Heart left ventricle (tissue), 16 donors: ENCODE results near the gene RHOT1. TPM values are rescaled to one million over a fixed set of nuclear protein-coding genes. Genes with fewer than 3 reads are reported as not detected.
"Not testable (repeated sequence)": the region's sequence is repeated elsewhere in the genome, so short reads cannot be mapped to it uniquely, and the experiment has no call there.

ENCODE experiments used
- ATAC-seq, 4 donors: fragments of 200-7000 bp; cut with Tn5 transposase; one replicate each; pipeline ENCODE4 v1.9.1; 2020 to 2022; ENCODE audit warnings: moderate library complexity in 4 of 4, mild to moderate bottlenecking in 3 of 4, moderate number of reproducible peaks in 1 of 4
- DNase-seq, 5 donors: peaks; one replicate each; pipeline ENCODE4 v3.0.0-alpha.2; 2020
- H3K27ac ChIP-seq, 12 donors: fragments of 200-600 bp; sonication (generic) in 4 of 12; one replicate each; pipeline versions ENCODE4 v1.5.0 to v1.8.0; 2016 to 2022; ENCODE audit warnings: mild to moderate bottlenecking in 2 of 12
- H3K27me3 ChIP-seq, 9 donors: fragments of 200-600 bp; sonication (generic) in 2 of 9; one replicate each; pipeline versions ENCODE4 v1.5.1 to v1.8.0; 2016 to 2022; ENCODE audit warnings: mild to moderate bottlenecking in 3 of 9
- H3K36me3 ChIP-seq, 9 donors: fragments of 200-600 bp; sonication (generic) in 2 of 9; one replicate each; pipeline versions ENCODE4 v1.5.0 to v1.8.0; 2018 to 2022; ENCODE audit warnings: mild to moderate bottlenecking in 2 of 9
- H3K4me1 ChIP-seq, 12 donors: fragments of 200-600 bp; sonication (generic) in 4 of 12; one replicate each; pipeline versions ENCODE4 v1.5.0 to v1.8.0; 2016 to 2022; ENCODE audit warnings: mild to moderate bottlenecking in 3 of 12
- H3K4me3 ChIP-seq, 12 donors: fragments of 200-600 bp; sonication (generic) in 4 of 12; one replicate each; pipeline versions ENCODE4 v1.5.0 to v1.8.0; 2017 to 2022; ENCODE audit warnings: mild to moderate bottlenecking in 9 of 12, moderate library complexity in 4 of 12
- H3K9me3 ChIP-seq, 12 donors: fragments of 200-600 bp; sonication (generic) in 4 of 12; one replicate each; pipeline versions ENCODE4 v1.5.0 to v1.8.0; 2016 to 2022; ENCODE audit warnings: mild to moderate bottlenecking in 1 of 12
- CTCF ChIP-seq, 12 donors: fragments of 200-600 bp; sonication (generic) in 4 of 12; IDR thresholded peaks; one replicate each; pipeline versions ENCODE4 v1.5.0 to v1.8.0; 2018 to 2022; ENCODE audit warnings: antibody characterized with exemption in 12 of 12, mild to moderate bottlenecking in 5 of 12
- POLR2A ChIP-seq, 2 donors: fragments of 450-650 bp; IDR thresholded peaks; one replicate each; pipeline ENCODE4 v1.6.1; 2017; ENCODE audit warnings: antibody characterized with exemption in 2 of 2, mild to moderate bottlenecking in 2 of 2, moderate library complexity in 2 of 2
- WGBS, 4 donors: extraction: QIAGEN DNeasy Blood & Tissue Kit in 2 of 4; methylation state at CpG; one replicate each; pipeline versions ENCODE4 v1.1.5 to v1.1.7; 2013 to 2018; 5-methylcytosine and 5-hydroxymethylcytosine counted together
- intact Hi-C, 10 donors: fragments of 100-400 bp; cut with DNase I; formaldehyde crosslinking; loops; one replicate each; pipeline versions ENCODE4 v1.11.1 to v1.14.2; 2022
- polyA plus RNA-seq, 2 donors: library from polyadenylated mRNA; stranded (reverse); fragments of 200-250 nt; gene quantifications; one replicate each; pipeline ENCODE4 v1.2.3, GENCODE V29; 2013
- total RNA-seq, 9 donors: library from RNA; depleted of rRNA in 2 of 9; stranded (reverse); fragments of >200 nt in 2 of 9; fragmentation: NEBNext Ultra II Directional in 3 of 9; extraction: Animal tissue kit (Norgen Biotek cat#: 25700) in 3 of 9; gene quantifications; one replicate each; pipeline versions ENCODE4 v1.1.0 to v1.2.4, GENCODE V29; 2016 to 2023
- donor health status: ischemic (EF 13 %, LVEDD 7.1; RV severe dilation, severe dysfunction).
- donor health status: healthy with polysubstance abuse.
- donor health status: DM: no; HTN: yes; CAD: no.
- donor health status: DM: no; HTN: no; CAD: no.
- donor health status: ischemic (EF 25% LVEDD 6.9; RV normal size, moderate dysfunction).
- donor health status: ischemic (EF 25% LVEDD 5.7; RV mildly dilated, moderate dysfunction).
- donor health status: healthy.
- donor health status: DM: yes; HTN: yes; CAD: no.
- donor health status: ischemic (EF 35%, LVEDD 5.7; RV mildly dilated, moderate dysfunction).
- donor health status: nonischemic (EF 11% LVEDD 7.7; RV severe dilation, severe dysfunction).
- donor health status: DM: yes; HTN: yes; CAD: no.
- donor health status: PGD.
- donor health status: ischemic (EF 29% LVEDD 5.4; RV normal size, mild dysfunction).
- donor health status: nonischemic (EF 23%, LVEDD 6.1; RV moderate dilation, normal function).

The RHOT1 gene
- total and polyA plus RNA-seq, 11 donors: 41.5 to 76.8 (median 53.5) TPM

GRCh38 chr17:32160526-32160925, 18.2 kb downstream of the RHOT1 start:
- H3K27ac ChIP-seq: no peak overlapping the region

GRCh38 chr17:32161029-32161428, 18.7 kb downstream of the RHOT1 start:
- Histone ChIP-seq H3K9me3 (peaks cover 0 to 4% (median 0%) of the 10 kb centered on the region in 12 donors), H3K4me1 (peaks cover 0 to 19% (median 3%) of the 10 kb centered on the region in 12 donors), H3K27me3 (no peaks in the 10 kb centered on the region), H3K27ac (no peak overlapping the region), H3K4me3 (no peak overlapping the region), H3K36me3 (peaks cover 0 to 31% (median 19%) of the 10 kb centered on the region in 9 donors)
- 93 to 96% (median 95%) methylated on average over 8 of the region's 8 CpGs for WGBS, 4 donors
- TF ChIP-seq CTCF (IDR thresholded peaks at IDR 0.05) (no peak), POLR2A (IDR thresholded peaks at IDR 0.05) (no peak)
- intact Hi-C loops: no loop called here
- DNase-seq (no peak), ATAC-seq (no peak)

More at GRCh38 chr17:32160526-32160925, 18.2 kb downstream of the RHOT1 start:
- H3K27me3 ChIP-seq: no peaks in the 10 kb centered on the region
- no peak for DNase-seq
- intact Hi-C loops: no loop called here
- TF ChIP-seq POLR2A (IDR thresholded peaks at IDR 0.05): no peak
- peaks cover 0 to 21% (median 3%) of the 10 kb centered on the region in 12 donors for H3K4me1 ChIP-seq
- ATAC-seq: peak in 3 of 4 donors; percentile 18 to 40 (median 20)
- no peak overlapping the region for H3K4me3 ChIP-seq
- H3K9me3 ChIP-seq: peaks cover 0 to under 1% (median 0%) of the 10 kb centered on the region in 12 donors
- WGBS, 4 donors: 54 to 93% (median 89%) methylated on average over 2 to 9 of the region's 9 CpGs
- peaks cover 0 to 36% (median 19%) of the 10 kb centered on the region in 9 donors for H3K36me3 ChIP-seq

GRCh38 chr17:32161506-32162365, 19.4 kb downstream of the RHOT1 start:
- ATAC-seq: no peak
- 85 to 87% (median 87%) methylated on average over 6 of the region's 6 CpGs for WGBS, 4 donors
- intact Hi-C loops: no loop called here
- Histone ChIP-seq H3K27me3 (no peaks in the 10 kb centered on the region), H3K4me3 (no peak overlapping the region), H3K4me1 (peaks cover 0 to 19% (median 3%) of the 10 kb centered on the region in 12 donors), H3K9me3 (peaks cover 0 to 11% (median 6%) of the 10 kb centered on the region in 12 donors), H3K27ac (no peak overlapping the region), H3K36me3 (peaks cover 0 to 30% (median 17%) of the 10 kb centered on the region in 9 donors)
- no peak for TF ChIP-seq CTCF (IDR thresholded peaks at IDR 0.05)
- TF ChIP-seq POLR2A (IDR thresholded peaks at IDR 0.05): no peak
- DNase-seq: no peak

GRCh38 chr17:32174889-32175288, 32.6 kb downstream of the RHOT1 start:
- Histone ChIP-seq H3K9me3 (no peaks in the 10 kb centered on the region), H3K36me3 (peaks cover 0 to 70% (median 53%) of the 10 kb centered on the region in 9 donors), H3K27me3 (no peaks in the 10 kb centered on the region), H3K4me3 (no peak overlapping the region), H3K27ac (no peak overlapping the region), H3K4me1 (no peaks in the 10 kb centered on the region)
- ATAC-seq: peak in 3 of 4 donors; percentile 34 to 56 (median 52)
- TF ChIP-seq CTCF (IDR thresholded peaks at IDR 0.05) (no peak), POLR2A (IDR thresholded peaks at IDR 0.05) (no peak)
- 62 to 84% (median 64%) methylated on average over 3 of the region's 3 CpGs for WGBS, 4 donors
- no peak for DNase-seq
- intact Hi-C loops: no loop called here

- H3K4me1 ChIP-seq, H3K4me3 ChIP-seq, DNase-seq, intact Hi-C loops, H3K9me3 ChIP-seq, H3K27ac ChIP-seq, ATAC-seq, H3K27me3 ChIP-seq: not testable (repeated sequence)
- H3K36me3 ChIP-seq: peaks cover 0 to 76% (median 68%) of the 10 kb centered on the region in 9 donors
- WGBS, 4 donors: 93 to 99% (median 97%) methylated on average over 20 to 24 of the region's 24 CpGs
These were observed 36.4 kb downstream of the RHOT1 start for GRCh38 chr17:32178679-32179078.

GRCh38 chr17:32179103-32179502, 36.8 kb downstream of the RHOT1 start:
- H3K4me3 ChIP-seq, intact Hi-C loops, DNase-seq, H3K9me3 ChIP-seq, H3K4me1 ChIP-seq, ATAC-seq, H3K27me3 ChIP-seq, H3K27ac ChIP-seq: not testable (repeated sequence)
- H3K36me3 ChIP-seq: peaks cover 0 to 76% (median 69%) of the 10 kb centered on the region in 9 donors
- WGBS, 4 donors: 94 to 99% (median 97%) methylated on average over 8 to 23 of the region's 23 CpGs

GRCh38 chr17:32179526-32179925, 37.2 kb downstream of the RHOT1 start:
- peaks cover 0 to 77% (median 69%) of the 10 kb centered on the region in 9 donors for H3K36me3 ChIP-seq
- H3K27me3 ChIP-seq, DNase-seq, H3K4me3 ChIP-seq, ATAC-seq, H3K27ac ChIP-seq, H3K9me3 ChIP-seq, intact Hi-C loops, H3K4me1 ChIP-seq: not testable (repeated sequence)
- WGBS, 4 donors: 77 to 98% (median 93%) methylated on average over 7 to 25 of the region's 25 CpGs

- H3K4me3 ChIP-seq, intact Hi-C loops, ATAC-seq, H3K9me3 ChIP-seq, H3K27ac ChIP-seq, DNase-seq, H3K27me3 ChIP-seq, H3K4me1 ChIP-seq: not testable (repeated sequence)
- WGBS, 4 donors: 30 to 49% (median 38%) methylated on average over 2 of the region's 2 CpGs
- H3K36me3 ChIP-seq: peaks cover 0 to 77% (median 69%) of the 10 kb centered on the region in 9 donors
These were observed 38.0 kb downstream of the RHOT1 start for GRCh38 chr17:32180262-32180661.
